BJ (cell line): Measurements from ENCODE around the gene GPN2. TPM values are rescaled to one million over a fixed set of nuclear protein-coding genes. Genes with fewer than 3 reads are reported as not detected.

ENCODE experiments used
- CTCF ChIA-PET: fragments of 350-600 bp; formaldehyde crosslinking; extraction: SDS; loops from one replicate; lab custom pipeline; 2021; ENCODE audit warnings: antibody characterized with exemption, inconsistent platforms; lab: Yijun Ruan, JAX
- POLR2A ChIA-PET: fragments of 300-600 bp; sonication (Branson Sonifier 250); formaldehyde crosslinking; extraction: SDS; loops from one replicate; lab custom pipeline; 2021; ENCODE audit warnings: antibody characterized with exemption; lab: Charles Lee
- DNase-seq: peaks from one replicate; pipeline ENCODE4 v3.0.0-alpha.2; 2011; ENCODE audit warnings: low read depth
- H3K27me3 ChIP-seq: 2 replicates; pipeline ENCODE4 v1.6.0; 2011; ENCODE audit warnings: low read length; ENCODE audit not compliant: control insufficient read depth, insufficient read depth
- H3K36me3 ChIP-seq: 2 replicates; pipeline ENCODE4 v1.5.1; 2011; ENCODE audit warnings: low read length; ENCODE audit not compliant: control insufficient read depth, insufficient read depth
- H3K4me3 ChIP-seq: 2 replicates; pipeline ENCODE4 v1.5.1; 2011; ENCODE audit warnings: low read depth, mild to moderate bottlenecking, control low read depth, low read length
- CTCF ChIP-seq: IDR thresholded peaks from 2 replicates; pipeline ENCODE4 v1.5.1; 2011; ENCODE audit warnings: low read depth, mild to moderate bottlenecking, control low read depth, inconsistent platforms, low read length, moderate library complexity; ENCODE audit not compliant: insufficient read depth
- polyA plus RNA-seq: library from polyadenylated mRNA; depleted of rRNA; stranded (reverse); fragments of >200 nt; gene quantifications from 2 replicates; pipeline ENCODE4 v1.2.3, GENCODE V29; 2011

GPN2 gene
- polyA plus RNA-seq, 1 experiment, result 44.9 TPM

GRCh38 chr1:26829184-26829911 is 60.7 kb downstream of the GPN2 start:
- H3K27me3 ChIP-seq, result no peaks in the 10 kb centered on the region
- ChIA-PET CTCF (interaction anchor here (0.6 kb wide), 1 partner anchor 223 kb away, joined by 3 read pairs; no protein-coding TSS in a partner anchor), POLR2A (no interaction called here)
- no peak overlapping the region for H3K4me3 ChIP-seq
- peaks cover 9% of the 10 kb centered on the region for H3K36me3 ChIP-seq
- TF ChIP-seq CTCF, result no peak
- DNase-seq, result no peak

- POLR2A ChIA-PET, result no interaction called here
- no peak for TF ChIP-seq CTCF
- H3K27me3 ChIP-seq, result no peaks in the 10 kb centered on the region
- H3K4me3 ChIP-seq, result no peak overlapping the region
- no peak for DNase-seq
- CTCF ChIA-PET, result interaction anchor here (1.2 to 1.6 kb wide), 2 partner anchors 9 to 18 kb away, joined by 3 to 6 read pairs; no protein-coding TSS in a partner anchor
- H3K36me3 ChIP-seq, result peaks cover 6% of the 10 kb centered on the region
Measured at GRCh38 chr1:26828411-26828991, 61.6 kb downstream of the GPN2 start.

GRCh38 chr1:26827663-26828062 is 62.4 kb downstream of the GPN2 start:
- ChIA-PET CTCF (interaction anchor here (1.0 to 1.6 kb wide), 3 partner anchors 10 to 28 kb away, joined by 3 to 6 read pairs (median 3); no protein-coding TSS in a partner anchor), POLR2A (no interaction called here)
- Histone ChIP-seq H3K4me3 (peak overlapping the region; percentile 83), H3K36me3 (peaks cover 1% of the 10 kb centered on the region; the same call in 1 of the 2 replicates), H3K27me3 (no peaks in the 10 kb centered on the region)
- DNase-seq, result no peak
- TF ChIP-seq CTCF, result no peak

GRCh38 chr1:26827106-26827604 is 62.9 kb downstream of the GPN2 start:
- no peaks in the 10 kb centered on the region for H3K27me3 ChIP-seq
- no peaks in the 10 kb centered on the region; the same call in 1 of the 2 replicates for H3K36me3 ChIP-seq
- peak overlapping the region; percentile 83 for H3K4me3 ChIP-seq
- POLR2A ChIA-PET, result no interaction called here
- CTCF ChIA-PET, result interaction anchor here (1.0 to 1.6 kb wide), 3 partner anchors 11 to 29 kb away, joined by 3 to 6 read pairs (median 3); no protein-coding TSS in a partner anchor
- TF ChIP-seq CTCF, result no peak
- DNase-seq, result no peak
